ENCODE results near the gene ZNF846.

Gene ZNF846

GRCh38 chr19:9782338-9782737, 13.8 kb upstream of the ZNF846 start:
- Histone ChIP-seq H3K4me2 (no peak overlapping the region), H3K4me1 (ENCODE audit: low read depth, poor library complexity, severe bottlenecking) (peaks cover 6% of the 10 kb centered on the region)
- TF ChIP-seq CTCF (conservative IDR thresholded peaks at IDR 0.05; ENCODE audit: low read depth, low read length): no peak

GRCh38 chr19:9757544-9758501, 10.7 kb downstream of the ZNF846 start:
- H3K4me2 ChIP-seq: no peak overlapping the region
- H3K27ac ChIP-seq: no peak overlapping the region
- H4K20me1 ChIP-seq (ENCODE audit: insufficient read depth): no peaks in the 10 kb centered on the region
- H3K9ac ChIP-seq: no peak overlapping the region
- no peaks in the 10 kb centered on the region for H3K4me1 ChIP-seq (ENCODE audit: low read depth, poor library complexity, severe bottlenecking)
- TF ChIP-seq CTCF (conservative IDR thresholded peaks at IDR 0.05; ENCODE audit: low read depth, low read length): no peak
- no peaks in the 10 kb centered on the region for H3K36me3 ChIP-seq (ENCODE audit: insufficient read depth)
- H3K79me2 ChIP-seq (ENCODE audit: insufficient read depth, low read depth): no peaks in the 10 kb centered on the region
- no peak overlapping the region for H2AFZ ChIP-seq (ENCODE audit: low read depth)
- no peak overlapping the region for H3K4me3 ChIP-seq (IDR thresholded peaks at IDR 0.05; ENCODE audit: insufficient read depth, low read depth, low read length)
- H3K27me3 ChIP-seq (ENCODE audit: insufficient read depth, low read depth): no peaks in the 10 kb centered on the region

More at GRCh38 chr19:9782338-9782737, 13.8 kb upstream of the ZNF846 start:
- H3K36me3 ChIP-seq (ENCODE audit: insufficient read depth): no peaks in the 10 kb centered on the region
- H2AFZ ChIP-seq (ENCODE audit: low read depth): no peak overlapping the region
- H3K27ac ChIP-seq: no peak overlapping the region
- no peak overlapping the region for H3K4me3 ChIP-seq (IDR thresholded peaks at IDR 0.05; ENCODE audit: insufficient read depth, low read depth, low read length)
- no peaks in the 10 kb centered on the region for H3K27me3 ChIP-seq (ENCODE audit: insufficient read depth, low read depth)
- H3K79me2 ChIP-seq (ENCODE audit: insufficient read depth, low read depth): no peaks in the 10 kb centered on the region
- H4K20me1 ChIP-seq (ENCODE audit: insufficient read depth): no peaks in the 10 kb centered on the region
- H3K9ac ChIP-seq: no peak overlapping the region

- Histone ChIP-seq H3K79me2 (ENCODE audit: insufficient read depth, low read depth) (no peaks in the 10 kb centered on the region), H4K20me1 (ENCODE audit: insufficient read depth) (no peaks in the 10 kb centered on the region)
Observed at GRCh38 chr19:9752701-9753443, 15.7 kb downstream of the ZNF846 start.

GRCh38 chr19:9751446-9751845, 17.1 kb downstream of the ZNF846 start:
- Histone ChIP-seq H3K4me1 (ENCODE audit: low read depth, poor library complexity, severe bottlenecking) (no peaks in the 10 kb centered on the region), H3K4me3 (IDR thresholded peaks at IDR 0.05; ENCODE audit: insufficient read depth, low read depth, low read length) (no peak overlapping the region), H3K4me2 (no peak overlapping the region), H3K9ac (no peak overlapping the region), H3K79me2 (ENCODE audit: insufficient read depth, low read depth) (no peaks in the 10 kb centered on the region), H4K20me1 (ENCODE audit: insufficient read depth) (no peaks in the 10 kb centered on the region), H3K27ac (no peak overlapping the region), H3K27me3 (ENCODE audit: insufficient read depth, low read depth) (no peaks in the 10 kb centered on the region), H2AFZ (ENCODE audit: low read depth) (no peak overlapping the region), H3K36me3 (ENCODE audit: insufficient read depth) (no peaks in the 10 kb centered on the region)
- TF ChIP-seq CTCF (conservative IDR thresholded peaks at IDR 0.05; ENCODE audit: low read depth, low read length): no peak

More at GRCh38 chr19:9752701-9753443, 15.7 kb downstream of the ZNF846 start:
- no peak overlapping the region for H3K27ac ChIP-seq
- no peak overlapping the region for H3K4me3 ChIP-seq (IDR thresholded peaks at IDR 0.05; ENCODE audit: insufficient read depth, low read depth, low read length)
- no peaks in the 10 kb centered on the region for H3K36me3 ChIP-seq (ENCODE audit: insufficient read depth)
- H2AFZ ChIP-seq (ENCODE audit: low read depth): no peak overlapping the region
- TF ChIP-seq CTCF (conservative IDR thresholded peaks at IDR 0.05; ENCODE audit: low read depth, low read length): no peak
- H3K9ac ChIP-seq: no peak overlapping the region
- H3K4me1 ChIP-seq (ENCODE audit: low read depth, poor library complexity, severe bottlenecking): no peaks in the 10 kb centered on the region
- no peak overlapping the region for H3K4me2 ChIP-seq
- H3K27me3 ChIP-seq (ENCODE audit: insufficient read depth, low read depth): no peaks in the 10 kb centered on the region

Data from KMS-11 (cell line).